Mesenchymal stem cell (in vitro differentiated cells and primary cell): ENCODE measurements around the gene SFSWAP.

Experiments used
- DNase-seq: peaks from one replicate; pipeline ENCODE4 v3.0.0-alpha.2; 2013
- H2AFZ ChIP-seq: one replicate; pipeline ENCODE4 v1.6.1; 2013; ENCODE audit warnings: low read depth, mild to moderate bottlenecking, control low read depth, inconsistent platforms, low read length, moderate library complexity
- H2AK5ac ChIP-seq: 2 replicates; pipeline ENCODE4 v1.6.1; 2013; ENCODE audit warnings: low read length, moderate library complexity, mild to moderate bottlenecking, inconsistent platforms; ENCODE audit not compliant: severe bottlenecking
- H2BK120ac ChIP-seq: one replicate; pipeline ENCODE4 v1.6.1; 2013; ENCODE audit warnings: low read depth, mild to moderate bottlenecking, inconsistent platforms, low read length, moderate library complexity
- H2BK12ac ChIP-seq, 2 experiments: one replicate each; pipeline ENCODE4 v1.6.1; 2013; ENCODE audit warnings: inconsistent platforms in 2 of 2, low read length in 2 of 2, mild to moderate bottlenecking in 2 of 2, moderate library complexity in 2 of 2, control low read depth in 1 of 2
- H2BK15ac ChIP-seq: one replicate; pipeline ENCODE4 v1.6.1; 2013; ENCODE audit warnings: mild to moderate bottlenecking, low read depth, inconsistent platforms; ENCODE audit not compliant: poor library complexity, severe bottlenecking
- H2BK5ac ChIP-seq: 2 replicates; pipeline ENCODE4 v1.6.1; 2013; ENCODE audit warnings: low read depth, mild to moderate bottlenecking, low read length, control low read depth, inconsistent platforms; ENCODE audit not compliant: poor library complexity, severe bottlenecking
- H3K14ac ChIP-seq, 2 experiments: one replicate each; pipeline ENCODE4 v1.6.1; 2013; ENCODE audit warnings: inconsistent platforms in 2 of 2, low read length in 2 of 2, control low read depth in 1 of 2, mild to moderate bottlenecking in 1 of 2, moderate library complexity in 1 of 2
- H3K18ac ChIP-seq, 2 experiments: one replicate each; pipeline ENCODE4 v1.6.1; 2013; ENCODE audit warnings: inconsistent platforms in 2 of 2, low read length in 2 of 2, control low read depth in 1 of 2, low read depth in 1 of 2, mild to moderate bottlenecking in 1 of 2
- H3K23ac ChIP-seq, 2 experiments: one replicate each; pipeline ENCODE4 v1.6.1; 2013; ENCODE audit warnings: inconsistent platforms in 2 of 2, low read length in 2 of 2, mild to moderate bottlenecking in 2 of 2, moderate library complexity in 2 of 2, control low read depth in 1 of 2
- H3K27ac ChIP-seq: 2 replicates; pipeline ENCODE4 v1.5.1; 2013; ENCODE audit warnings: mild to moderate bottlenecking, moderate library complexity, low read length, control low read depth, inconsistent platforms; ENCODE audit not compliant: poor library complexity, severe bottlenecking
- H3K27me3 ChIP-seq, 2 experiments: 2 replicates each; pipeline versions ENCODE4 v1.6.1 to v1.7.0; 2013; ENCODE audit warnings: low read length in 2 of 2, mild to moderate bottlenecking in 2 of 2, moderate library complexity in 2 of 2, control low read depth in 1 of 2, inconsistent platforms in 1 of 2; ENCODE audit not compliant: control insufficient read depth in 1 of 2, insufficient read depth in 1 of 2
- H3K36me3 ChIP-seq, 2 experiments: 2 replicates each; pipeline versions ENCODE4 v1.6.1 to v1.7.0; 2013; ENCODE audit warnings: low read length in 2 of 2, control low read depth in 1 of 2, inconsistent platforms in 1 of 2, low read depth in 1 of 2, mild to moderate bottlenecking in 1 of 2; ENCODE audit not compliant: insufficient read depth in 2 of 2, control insufficient read depth in 1 of 2
- H3K4ac ChIP-seq, 2 experiments: one replicate each; pipeline ENCODE4 v1.6.1; 2013; ENCODE audit warnings: inconsistent platforms in 2 of 2, low read length in 2 of 2, mild to moderate bottlenecking in 2 of 2, moderate library complexity in 2 of 2, control low read depth in 1 of 2, low read depth in 1 of 2
- H3K4me1 ChIP-seq: 2 replicates; pipeline ENCODE4 v1.6.1; 2013; ENCODE audit warnings: low read depth, low read length, control low read depth; ENCODE audit not compliant: control insufficient read depth, insufficient read depth
- H3K4me2 ChIP-seq: 2 replicates; pipeline ENCODE4 v1.6.1; 2013; ENCODE audit warnings: low read length, mild to moderate bottlenecking, inconsistent platforms; ENCODE audit not compliant: poor library complexity, severe bottlenecking
- H3K4me3 ChIP-seq, 2 experiments: 2 replicates each; pipeline versions ENCODE4 v1.5.1 to v1.7.0; 2013; ENCODE audit warnings: low read length in 2 of 2, mild to moderate bottlenecking in 2 of 2, control low read depth in 1 of 2, low read depth in 1 of 2; ENCODE audit not compliant: insufficient read depth in 1 of 2
- H3K79me1 ChIP-seq: replicated peaks from 2 replicates; pipeline ENCODE4 v1.6.1; 2013; ENCODE audit warnings: mild to moderate bottlenecking, control low read depth, low read length, inconsistent platforms; ENCODE audit not compliant: poor library complexity, severe bottlenecking
- H3K9ac ChIP-seq: 2 replicates; pipeline ENCODE4 v1.7.0; 2013; ENCODE audit warnings: mild to moderate bottlenecking, low read length, moderate library complexity
- H3K9me3 ChIP-seq: 2 replicates; pipeline ENCODE4 v1.7.0; 2013; ENCODE audit warnings: mild to moderate bottlenecking, low read length; ENCODE audit not compliant: control insufficient read depth
- H4K8ac ChIP-seq: one replicate; pipeline ENCODE4 v1.6.1; 2013; ENCODE audit warnings: inconsistent platforms, mild to moderate bottlenecking, low read length, moderate library complexity
- H4K91ac ChIP-seq: one replicate; pipeline ENCODE4 v1.6.1; 2013; ENCODE audit warnings: mild to moderate bottlenecking, low read length, inconsistent platforms
- WGBS: methylation state at CpG from one replicate; pipeline ENCODE4 v1.1.7; 2013; ENCODE audit warnings: mixed read lengths; 5-methylcytosine and 5-hydroxymethylcytosine counted together

SFSWAP gene

DNA sequence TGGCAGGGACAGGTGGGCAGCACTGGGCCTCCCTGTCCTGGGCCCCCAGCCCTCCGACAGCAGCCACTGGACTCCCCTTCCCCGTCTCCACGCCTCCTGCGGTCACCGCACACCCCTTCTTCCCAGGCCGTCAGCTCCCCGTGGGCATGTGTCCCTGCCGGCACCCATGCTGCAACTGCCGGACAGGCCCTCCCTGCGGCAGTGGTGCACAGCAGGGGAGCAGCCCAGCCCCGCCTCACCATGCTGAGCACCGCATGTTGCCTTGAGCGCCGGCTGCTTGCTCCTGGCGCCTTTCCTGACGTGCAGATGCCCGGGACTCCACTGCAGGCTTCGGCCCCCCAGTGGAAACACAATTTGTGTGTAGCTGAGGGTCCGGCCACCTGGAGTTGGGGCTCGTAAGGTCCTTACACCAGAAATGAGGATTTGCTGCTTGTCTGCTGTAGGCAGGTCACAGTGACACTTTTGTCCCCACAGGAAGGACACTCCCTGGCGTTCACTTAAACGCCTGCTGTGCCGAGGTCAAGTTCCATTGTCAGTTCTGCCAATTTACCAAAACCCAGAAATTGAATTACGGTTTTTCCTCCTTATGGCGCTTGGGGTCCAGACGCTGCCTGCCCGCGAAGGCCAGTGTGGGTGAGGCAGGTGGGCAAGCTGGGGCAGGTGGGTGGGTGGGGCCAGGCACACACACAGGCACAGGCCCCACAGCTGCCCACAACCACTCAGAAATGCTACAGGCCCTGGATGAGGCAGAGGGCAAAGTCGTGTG, 89.1 kb downstream of the SFSWAP start:
- peaks cover 8% of the 10 kb centered on the region for H3K79me1 ChIP-seq
- H3K4me3 ChIP-seq = peak overlapping the region in 1 of 2 experiments; percentile 12
- H2BK12ac ChIP-seq = no peak overlapping the region
- H3K9ac ChIP-seq = no peak overlapping the region
- no peak overlapping the region for H3K4ac ChIP-seq
- peaks cover 51 to 67% of the 10 kb centered on the region in 2 experiments for H3K36me3 ChIP-seq
- H3K27me3 ChIP-seq = no peaks in the 10 kb centered on the region
- no peak overlapping the region for H3K14ac ChIP-seq
- H3K27ac ChIP-seq = no peak overlapping the region
- H3K9me3 ChIP-seq = no peaks in the 10 kb centered on the region
- no peak overlapping the region for H3K4me2 ChIP-seq
- no peak overlapping the region for H2BK120ac ChIP-seq
- no peak overlapping the region for H2BK5ac ChIP-seq
- WGBS = 96% methylated on average over 29 of the region's 29 CpGs
- peaks cover 13% of the 10 kb centered on the region for H3K4me1 ChIP-seq
- no peak for DNase-seq
- H2AK5ac ChIP-seq = no peak overlapping the region
- H2AFZ ChIP-seq = no peak overlapping the region
- no peak overlapping the region for H2BK15ac ChIP-seq
- H4K91ac ChIP-seq = no peak overlapping the region
- H3K18ac ChIP-seq = no peak overlapping the region
- no peak overlapping the region for H3K23ac ChIP-seq
- H4K8ac ChIP-seq = no peak overlapping the region

DNA sequence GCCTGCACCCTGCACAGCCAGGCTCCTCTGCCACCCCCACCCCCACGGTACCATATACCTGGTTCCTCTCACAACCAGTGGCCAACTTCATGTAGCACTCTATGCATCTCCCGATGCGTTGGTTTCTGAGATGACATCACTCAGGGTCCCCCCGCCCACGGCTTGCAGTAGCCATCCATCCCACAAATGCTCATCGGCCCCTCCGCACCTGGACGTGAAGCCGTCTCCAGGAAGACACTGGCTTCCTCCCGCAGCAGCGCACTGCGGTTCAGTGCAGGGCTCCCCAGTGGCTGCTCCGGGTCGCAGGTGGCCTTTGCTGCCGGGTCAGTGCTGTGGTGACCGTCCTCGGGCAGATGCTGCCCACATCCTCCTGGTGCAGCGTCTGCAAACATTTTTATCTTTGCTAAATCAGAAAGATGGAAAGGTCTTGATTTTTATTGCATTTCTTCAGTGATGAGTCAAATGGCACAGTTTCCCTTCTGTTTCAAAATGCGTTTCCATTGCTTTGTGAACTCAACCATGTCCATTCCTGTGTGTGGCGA, 89.8 kb downstream of the SFSWAP start:
- Histone ChIP-seq H3K9ac (no peak overlapping the region), H3K14ac (no peak overlapping the region), H3K23ac (no peak overlapping the region), H2AFZ (no peak overlapping the region), H3K27ac (no peak overlapping the region), H3K4me3 (no peak overlapping the region), H2AK5ac (no peak overlapping the region), H4K91ac (no peak overlapping the region), H2BK15ac (no peak overlapping the region), H2BK5ac (no peak overlapping the region), H3K27me3 (no peaks in the 10 kb centered on the region), H3K36me3 (peaks cover 48 to 61% of the 10 kb centered on the region in 2 experiments), H3K18ac (no peak overlapping the region), H3K4ac (no peak overlapping the region), H4K8ac (no peak overlapping the region), H3K4me2 (no peak overlapping the region), H3K4me1 (peaks cover 13% of the 10 kb centered on the region), H2BK120ac (no peak overlapping the region), H3K79me1 (peaks cover 6% of the 10 kb centered on the region), H3K9me3 (no peaks in the 10 kb centered on the region), H2BK12ac (no peak overlapping the region)
- DNase-seq = no peak
- WGBS = 97% methylated on average over 19 of the region's 20 CpGs

DNA sequence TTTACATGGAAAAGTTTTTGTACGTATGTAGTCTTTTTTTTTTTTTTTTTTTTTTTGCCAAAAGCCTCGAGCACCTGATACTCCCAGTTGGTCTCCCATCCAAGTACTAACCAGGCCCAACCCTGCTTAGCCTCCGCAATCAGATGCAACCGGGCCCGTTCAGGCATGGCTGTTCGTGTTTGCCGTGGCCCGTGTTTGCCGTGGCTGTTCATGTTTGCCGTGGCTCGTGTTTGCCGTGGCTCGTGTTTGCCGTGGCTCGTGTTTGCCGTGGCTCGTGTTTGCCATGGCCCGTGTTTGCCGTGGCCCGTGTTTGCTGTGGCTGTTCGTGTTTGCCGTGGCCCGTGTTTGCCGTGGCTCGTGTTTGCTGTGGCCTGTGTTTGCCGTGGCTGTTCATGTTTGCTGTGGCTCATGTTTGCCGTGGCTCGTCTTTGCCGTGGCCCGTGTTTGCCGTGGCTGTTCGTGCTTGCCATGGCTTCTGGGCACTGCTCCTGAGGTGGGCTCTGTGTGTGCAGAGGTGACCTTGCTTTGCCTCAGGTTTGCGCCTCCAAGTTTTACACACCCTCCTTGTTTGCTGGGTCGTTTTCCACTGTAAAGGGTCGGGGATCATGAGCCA, 90.5 kb downstream of the SFSWAP start:
- no peak overlapping the region for H2AFZ ChIP-seq
- no peaks in the 10 kb centered on the region for H3K9me3 ChIP-seq
- no peak overlapping the region for H2BK120ac ChIP-seq
- no peak overlapping the region for H3K23ac ChIP-seq
- H3K4me2 ChIP-seq = no peak overlapping the region
- WGBS = 83% methylated on average over 24 of the region's 35 CpGs
- no peak overlapping the region for H3K9ac ChIP-seq
- H3K18ac ChIP-seq = no peak overlapping the region
- no peak for DNase-seq
- H3K4me1 ChIP-seq = peaks cover 11% of the 10 kb centered on the region
- H3K4me3 ChIP-seq = no peak overlapping the region
- H3K4ac ChIP-seq = no peak overlapping the region
- H2BK15ac ChIP-seq = no peak overlapping the region
- H4K91ac ChIP-seq = no peak overlapping the region
- peaks cover 45 to 55% of the 10 kb centered on the region in 2 experiments for H3K36me3 ChIP-seq
- peaks cover 4% of the 10 kb centered on the region for H3K79me1 ChIP-seq
- no peak overlapping the region for H2AK5ac ChIP-seq
- H2BK12ac ChIP-seq = no peak overlapping the region
- no peak overlapping the region for H2BK5ac ChIP-seq
- H3K14ac ChIP-seq = no peak overlapping the region
- no peak overlapping the region for H3K27ac ChIP-seq
- H4K8ac ChIP-seq = no peak overlapping the region
- no peaks in the 10 kb centered on the region for H3K27me3 ChIP-seq

DNA sequence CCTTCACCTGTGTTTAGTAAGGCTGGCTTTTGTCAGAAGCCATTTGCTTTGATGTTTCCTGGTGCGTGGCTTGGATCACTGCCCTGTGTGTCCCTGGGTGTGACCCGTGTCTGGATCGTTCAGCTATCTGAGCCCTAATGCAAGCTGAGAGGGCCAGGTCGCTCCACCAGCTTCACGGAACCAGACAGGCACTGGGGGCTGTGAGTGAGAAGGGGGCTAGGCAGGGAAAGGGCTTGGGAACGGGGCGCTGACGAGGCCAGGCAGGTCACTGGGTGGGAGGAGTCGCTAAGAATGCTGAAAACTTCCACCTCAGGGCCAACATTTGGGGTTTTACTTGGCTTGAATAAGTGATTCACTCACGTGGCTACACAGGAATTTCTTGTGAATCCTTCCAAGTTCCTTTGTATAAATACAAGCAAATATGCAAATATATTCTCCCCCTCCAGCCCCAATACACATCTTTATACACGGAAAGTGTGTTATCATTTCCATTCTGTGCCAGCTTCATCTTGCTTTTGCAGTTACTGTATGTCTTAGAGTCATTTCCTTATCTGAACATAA, 93.2 kb downstream of the SFSWAP start:
- H2BK12ac ChIP-seq = peak overlapping the region in 1 of 2 experiments; percentile 10
- H3K4me2 ChIP-seq = no peak overlapping the region
- H2BK15ac ChIP-seq = no peak overlapping the region
- 73% methylated on average over 10 of the region's 11 CpGs for WGBS
- H3K27ac ChIP-seq = no peak overlapping the region
- H2BK5ac ChIP-seq = no peak overlapping the region
- H3K4ac ChIP-seq = peak overlapping the region in 1 of 2 experiments; percentile 47
- peaks cover 11% of the 10 kb centered on the region for H3K4me1 ChIP-seq
- no peak for DNase-seq
- H3K4me3 ChIP-seq = peak overlapping the region in 1 of 2 experiments; percentile 58
- peak overlapping the region; percentile 60 for H2AFZ ChIP-seq
- H2BK120ac ChIP-seq = no peak overlapping the region
- no peak overlapping the region for H2AK5ac ChIP-seq
- peaks cover 3% of the 10 kb centered on the region for H3K79me1 ChIP-seq
- peaks cover 28 to 35% of the 10 kb centered on the region in 2 experiments for H3K36me3 ChIP-seq
- H4K8ac ChIP-seq = no peak overlapping the region
- H3K9ac ChIP-seq = peak overlapping the region; percentile 68
- peak overlapping the region in 1 of 2 experiments; percentile 28 for H3K18ac ChIP-seq
- H4K91ac ChIP-seq = no peak overlapping the region
- no peaks in the 10 kb centered on the region for H3K9me3 ChIP-seq
- H3K27me3 ChIP-seq = no peaks in the 10 kb centered on the region
- H3K23ac ChIP-seq = no peak overlapping the region
- H3K14ac ChIP-seq = no peak overlapping the region
